ENCODE data around the gene MAPK7.

GRCh38 chr17:19359151-19359550 lies 19.1 kb upstream of the MAPK7 start:
- TF ChIP-seq POLR2AphosphoS5 (IDR thresholded peaks at IDR 0.05) (no peak), POLR2A (IDR thresholded peaks at IDR 0.05) (no peak), CTCF (IDR thresholded peaks at IDR 0.05) (no peak)

All from breast epithelium (tissue), 3 donors.